ENCODE data around the gene SQSTM1. TPM values are rescaled to one million over a fixed set of nuclear protein-coding genes. Genes with fewer than 3 reads are reported as not detected.

The SQSTM1 gene
- polyA plus RNA-seq, 1 of the 3 experiments (the other 2 are of a cell fraction), result 181 TPM

- Histone ChIP-seq H3K9me3 (peaks cover 15% of the 10 kb centered on the region), H3K4me1 (ENCODE audit: control insufficient read depth in 1 of 2, insufficient read depth in 2 of 2, low read depth in 1 of 2, low read length in 1 of 2) (no peaks in the 10 kb centered on the region), H3K4me3 (ENCODE audit: low read depth in 2 of 2, low read length in 1 of 2) (no peak overlapping the region), H3F3A (replicated peaks; ENCODE audit: insufficient read depth) (no peaks in the 10 kb centered on the region), H3K9ac (no peak overlapping the region), H3K79me2 (ENCODE audit: insufficient read depth) (no peaks in the 10 kb centered on the region), H3K36me3 (replicated peaks in 1 of 2; ENCODE audit: control insufficient read depth in 1 of 2, insufficient read depth in 2 of 2, low read length in 1 of 2) (peaks cover 51 to 66% of the 10 kb centered on the region in 2 experiments), H3K4me2 (no peak overlapping the region), H3K9me2 (no peaks in the 10 kb centered on the region), H4K20me1 (ENCODE audit: insufficient read depth) (no peaks in the 10 kb centered on the region), H3K27me3 (ENCODE audit: insufficient read depth) (no peaks in the 10 kb centered on the region), H3K27ac (ENCODE audit: low read depth in 2 of 2, low read length in 1 of 2) (no peak overlapping the region), H2AFZ (ENCODE audit: low read depth) (no peak overlapping the region)
- WGBS (ENCODE audit: low lambda C conversion rate), result 92% methylated on average over 14 of the region's 14 CpGs
- no peak for TF ChIP-seq GATA2 (CRISPR knock-in tag; IDR thresholded peaks at IDR 0.05)
- no peak for TF ChIP-seq TEAD4 (IDR thresholded peaks at IDR 0.05; ENCODE audit: borderline replicate concordance, insufficient read depth)
- no peak for TF ChIP-seq JUND (IDR thresholded peaks at IDR 0.05)
- TF ChIP-seq RCOR1 (IDR thresholded peaks at IDR 0.05; ENCODE audit: low read length), result no peak
- TF ChIP-seq FOXM1 (IDR thresholded peaks at IDR 0.05; ENCODE audit: low read depth), result no peak
- no peak for TF ChIP-seq FOSL2 (IDR thresholded peaks at IDR 0.05; ENCODE audit: borderline replicate concordance, low read depth)
- TF ChIP-seq MAX (IDR thresholded peaks at IDR 0.05; ENCODE audit: low read depth), result no peak
- TF ChIP-seq REST (IDR thresholded peaks at IDR 0.05; ENCODE audit: low read depth, low read length), result no peak
- TF ChIP-seq FOXJ3 (CRISPR knock-in tag; IDR thresholded peaks at IDR 0.05), result no peak
- TF ChIP-seq MEF2A (IDR thresholded peaks at IDR 0.05; ENCODE audit: borderline replicate concordance, low read depth), result no peak
- TF ChIP-seq CHD2 (IDR thresholded peaks at IDR 0.05; ENCODE audit: low read length, partially characterized antibody), result no peak
- no peak for TF ChIP-seq RXRA (IDR thresholded peaks at IDR 0.05; ENCODE audit: borderline replicate concordance, low read depth)
- no peak for TF ChIP-seq POLR2AphosphoS5 (IDR thresholded peaks at IDR 0.05; ENCODE audit: low read depth, low read length)
- no peak for TF ChIP-seq RFX5 (IDR thresholded peaks at IDR 0.05; ENCODE audit: low read length)
- ChIA-PET POLR2A (no interaction called here), CTCF (interaction anchor here (1.0 to 1.1 kb wide), 2 partner anchors 9 to 123 kb away, joined by 3 read pairs; no protein-coding TSS in a partner anchor)
- no peak for DNase-seq
These were observed 65.6 kb downstream of the SQSTM1 start for GRCh38 chr5:179886190-179886911.

- Histone ChIP-seq H3K9ac (no peak overlapping the region), H3K4me3 (ENCODE audit: low read depth in 2 of 2, low read length in 1 of 2) (no peak overlapping the region), H3K27ac (ENCODE audit: low read depth in 2 of 2, low read length in 1 of 2) (no peak overlapping the region), H3K27me3 (ENCODE audit: insufficient read depth) (no peaks in the 10 kb centered on the region), H3K9me3 (peaks cover 15% of the 10 kb centered on the region), H3K79me2 (ENCODE audit: insufficient read depth) (no peaks in the 10 kb centered on the region), H3K4me1 (ENCODE audit: control insufficient read depth in 1 of 2, insufficient read depth in 2 of 2, low read depth in 1 of 2, low read length in 1 of 2) (no peaks in the 10 kb centered on the region), H2AFZ (ENCODE audit: low read depth) (no peak overlapping the region), H3K36me3 (replicated peaks in 1 of 2; ENCODE audit: control insufficient read depth in 1 of 2, insufficient read depth in 2 of 2, low read length in 1 of 2) (peaks cover 51 to 73% of the 10 kb centered on the region in 2 experiments), H3K4me2 (no peak overlapping the region), H3K9me2 (no peaks in the 10 kb centered on the region), H3F3A (replicated peaks; ENCODE audit: insufficient read depth) (no peaks in the 10 kb centered on the region), H4K20me1 (ENCODE audit: insufficient read depth) (no peaks in the 10 kb centered on the region)
- TF ChIP-seq IRF3 (IDR thresholded peaks at IDR 0.05; ENCODE audit: low read depth, low read length) (no peak), FOXJ3 (CRISPR knock-in tag; IDR thresholded peaks at IDR 0.05) (no peak), YY1 (IDR thresholded peaks at IDR 0.05; ENCODE audit: low read depth) (no peak), SMC3 (IDR thresholded peaks at IDR 0.05; ENCODE audit: low read depth, low read length) (no peak)
- 94% methylated on average over 11 of the region's 11 CpGs for WGBS (ENCODE audit: low lambda C conversion rate)
- no peak for DNase-seq
- CTCF ChIA-PET, result interaction anchor here (0.6 kb wide), 1 partner anchor 119 kb away, joined by 3 read pairs; no protein-coding TSS in a partner anchor
- POLR2A ChIA-PET, result no interaction called here
These were observed 66.4 kb downstream of the SQSTM1 start for GRCh38 chr5:179887095-179887494.

All from SK-N-SH (cell line).